Colonic mucosa (tissue), 4 donors: ENCODE data around the gene SMPD3. TPM values are rescaled to one million over a fixed set of nuclear protein-coding genes. Genes with fewer than 3 reads are reported as not detected.
A peak's percentile ranks its signal among the peaks of the same experiment; 100 is the strongest.

ENCODE experiments used
- DNase-seq: peaks from one replicate; pipeline ENCODE4 v3.0.0-alpha.2; 2020
- H3K27ac ChIP-seq: fragments of 200-600 bp; one replicate; pipeline ENCODE4 v1.8.0; 2021
- H3K27me3 ChIP-seq: fragments of 200-600 bp; one replicate; pipeline ENCODE4 v1.8.0; 2021
- H3K36me3 ChIP-seq: fragments of 200-600 bp; one replicate; pipeline ENCODE4 v1.8.0; 2021
- H3K4me1 ChIP-seq: fragments of 200-600 bp; one replicate; pipeline ENCODE4 v1.8.0; 2021; ENCODE audit warnings: mild to moderate bottlenecking
- H3K4me3 ChIP-seq: fragments of 200-600 bp; one replicate; pipeline ENCODE4 v1.8.0; 2021
- H3K9ac ChIP-seq, 2 donors: one replicate each; pipeline ENCODE4 v1.7.0; 2013; ENCODE audit warnings: control low read depth in 2 of 2, low read depth in 2 of 2, low read length in 2 of 2
- H3K9me3 ChIP-seq: fragments of 200-600 bp; one replicate; pipeline ENCODE4 v1.8.0; 2021
- CTCF ChIP-seq: fragments of 200-600 bp; IDR thresholded peaks from one replicate; pipeline ENCODE4 v1.8.0; 2022; ENCODE audit warnings: antibody characterized with exemption, mild to moderate bottlenecking
- intact Hi-C: fragments of 100-400 bp; cut with DNase I; formaldehyde crosslinking; loops from one replicate; pipeline ENCODE4 v1.14.1; 2022
- total RNA-seq, 2 donors: library from RNA; stranded (reverse); fragmentation: NEBNext Ultra II Directional in 1 of 2; extraction: Animal tissue kit (Norgen Biotek cat#: 25700) in 1 of 2; gene quantifications; one replicate each; pipeline ENCODE4 v1.2.1, GENCODE V29; 2021
- donor health status: healthy.
- donor health status: DM: no; HTN: no; CAD: no.
- donor health status: DM: no; HTN: no; CAD: no.

The SMPD3 gene
- total RNA-seq, 2 donors from 2014 or later: 71.1 to 76.5 TPM

GRCh38 chr16:68339214-68339613, 109.1 kb downstream of the SMPD3 start:
- Histone ChIP-seq H3K36me3 (peaks cover 4% of the 10 kb centered on the region), H3K9me3 (no peaks in the 10 kb centered on the region), H3K27me3 (no peaks in the 10 kb centered on the region), H3K4me1 (no peaks in the 10 kb centered on the region), H3K9ac (no peak overlapping the region), H3K27ac (no peak overlapping the region), H3K4me3 (no peak overlapping the region)
- no peak for TF ChIP-seq CTCF
- no peak for DNase-seq
- intact Hi-C loops: no loop called here

GRCh38 chr16:68338326-68339119, 109.8 kb downstream of the SMPD3 start:
- Histone ChIP-seq H3K36me3 (peaks cover 4% of the 10 kb centered on the region), H3K4me3 (no peak overlapping the region), H3K9me3 (no peaks in the 10 kb centered on the region), H3K27ac (no peak overlapping the region), H3K4me1 (no peaks in the 10 kb centered on the region), H3K27me3 (no peaks in the 10 kb centered on the region), H3K9ac (no peak overlapping the region)
- DNase-seq: no peak
- intact Hi-C loops: no loop called here
- TF ChIP-seq CTCF: no peak

GRCh38 chr16:68335175-68335574, 113.1 kb downstream of the SMPD3 start:
- no peak overlapping the region for H3K9ac ChIP-seq
- peaks cover 5% of the 10 kb centered on the region for H3K4me1 ChIP-seq
- H3K36me3 ChIP-seq: no peaks in the 10 kb centered on the region
- no peaks in the 10 kb centered on the region for H3K9me3 ChIP-seq
- intact Hi-C loops: no loop called here
- DNase-seq: no peak
- no peak for TF ChIP-seq CTCF
- H3K27ac ChIP-seq: no peak overlapping the region
- no peak overlapping the region for H3K4me3 ChIP-seq
- H3K27me3 ChIP-seq: no peaks in the 10 kb centered on the region

GRCh38 chr16:68332411-68333121, 115.7 kb downstream of the SMPD3 start:
- Histone ChIP-seq H3K27ac (peak overlapping the region; percentile 29), H3K27me3 (no peaks in the 10 kb centered on the region)

GRCh38 chr16:68331879-68332410, 116.4 kb downstream of the SMPD3 start:
- Histone ChIP-seq H3K27me3 (no peaks in the 10 kb centered on the region), H3K4me1 (peaks cover 5% of the 10 kb centered on the region), H3K27ac (peak overlapping the region; percentile 29), H3K9me3 (no peaks in the 10 kb centered on the region), H3K4me3 (no peak overlapping the region), H3K9ac (no peak overlapping the region), H3K36me3 (no peaks in the 10 kb centered on the region)
- no peak for TF ChIP-seq CTCF
- intact Hi-C loops: no loop called here
- DNase-seq: no peak

More at GRCh38 chr16:68332411-68333121, 115.7 kb downstream of the SMPD3 start:
- intact Hi-C loops: no loop called here
- H3K9ac ChIP-seq: no peak overlapping the region
- no peaks in the 10 kb centered on the region for H3K9me3 ChIP-seq
- no peak for TF ChIP-seq CTCF
- H3K36me3 ChIP-seq: no peaks in the 10 kb centered on the region
- no peak overlapping the region for H3K4me3 ChIP-seq
- DNase-seq: no peak
- H3K4me1 ChIP-seq: peaks cover 5% of the 10 kb centered on the region
